DND-41 (cell line): Measurements from ENCODE around the gene AUTS2.

Experiments used
- CTCF ChIP-seq: IDR thresholded peaks from 2 replicates; pipeline ENCODE4 v1.5.1; 2012; ENCODE audit warnings: borderline replicate concordance, low read length, moderate library complexity, mild to moderate bottlenecking; ENCODE audit not compliant: poor library complexity, severe bottlenecking; ENCODE audit errors: extremely low read depth
- EZH2 ChIP-seq: IDR thresholded peaks from 3 replicates; pipeline ENCODE4 v1.6.1; 2012; ENCODE audit warnings: borderline replicate concordance, low read depth, mild to moderate bottlenecking, moderate library complexity, low read length, inconsistent platforms; ENCODE audit not compliant: severe bottlenecking

- TF ChIP-seq CTCF: no peak
- no peak for TF ChIP-seq EZH2
Measured at GRCh38 chr7:69585169-69585568, 13.1 kb upstream of the AUTS2 start.
